T-helper 22 cell (primary cell): ENCODE results near the gene POU6F1.

Experiments used
- DNase-seq: peaks from one replicate; pipeline ENCODE4 v3.0.0-alpha.2; 2020; ENCODE audit warnings: low read depth

The POU6F1 gene

DNA sequence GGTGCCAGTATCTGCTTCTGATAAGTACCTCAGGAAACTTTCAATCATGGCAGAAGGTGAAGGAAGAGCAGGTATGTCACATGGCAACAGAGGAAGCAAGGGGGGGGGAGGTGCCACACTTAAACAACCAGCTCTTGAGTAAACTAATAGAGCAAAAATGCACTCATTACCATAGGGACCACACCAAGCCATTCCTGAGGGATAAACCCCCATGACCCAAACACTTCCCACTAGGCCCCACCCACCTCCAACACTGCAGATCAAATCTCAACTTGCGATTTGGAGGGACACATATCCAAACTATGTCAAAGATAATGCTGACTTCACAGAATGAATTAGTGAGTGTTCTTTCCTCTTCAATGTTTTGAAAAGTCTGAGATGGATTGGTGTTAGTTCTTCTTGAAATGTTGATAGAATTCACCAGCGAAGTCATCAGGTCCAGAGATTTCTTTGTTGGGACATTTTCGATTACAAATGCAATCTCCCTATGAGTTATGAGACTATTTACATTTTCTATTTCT is 61.6 kb downstream of the POU6F1 start:
- DNase-seq: no peak

DNA sequence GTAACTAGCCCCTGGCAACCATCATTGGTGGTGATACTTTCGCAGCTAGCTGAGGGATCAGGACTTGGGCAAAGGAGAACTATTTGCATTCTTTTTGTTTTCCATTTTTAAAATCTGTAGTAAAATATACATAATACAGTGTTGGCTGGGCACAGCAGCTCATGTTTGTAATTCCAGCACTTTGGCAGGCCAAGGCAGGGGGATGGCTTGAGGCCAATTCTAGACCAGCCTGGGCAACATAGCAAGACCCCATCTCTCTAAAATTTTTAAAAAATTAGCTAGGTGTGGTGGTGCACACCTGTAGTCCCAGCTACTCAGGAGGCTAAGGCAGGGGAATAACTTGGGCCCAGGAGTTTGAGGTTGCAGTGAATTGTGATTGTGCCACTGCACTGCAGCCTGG is 64.9 kb downstream of the POU6F1 start:
- DNase-seq: no peak

DNA sequence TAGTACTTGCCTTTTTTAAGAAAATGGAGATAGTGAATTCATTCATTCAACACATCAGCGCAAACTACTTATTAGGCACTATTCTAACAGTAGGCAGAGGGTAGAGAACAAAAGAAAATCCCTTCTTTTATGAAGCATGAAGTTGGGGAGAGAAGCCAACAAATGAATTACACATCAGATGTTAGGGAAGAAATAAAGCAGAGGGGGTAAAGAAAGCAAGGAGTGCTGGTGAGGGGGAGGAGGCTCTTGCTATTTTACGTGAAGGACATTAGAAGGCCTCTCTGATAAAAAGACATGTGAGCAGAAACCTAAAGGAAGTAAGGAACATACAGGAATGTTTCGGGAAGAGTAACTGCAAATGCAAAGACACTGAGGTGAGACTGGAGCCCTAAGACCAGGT is 67.1 kb downstream of the POU6F1 start:
- no peak for DNase-seq

DNA sequence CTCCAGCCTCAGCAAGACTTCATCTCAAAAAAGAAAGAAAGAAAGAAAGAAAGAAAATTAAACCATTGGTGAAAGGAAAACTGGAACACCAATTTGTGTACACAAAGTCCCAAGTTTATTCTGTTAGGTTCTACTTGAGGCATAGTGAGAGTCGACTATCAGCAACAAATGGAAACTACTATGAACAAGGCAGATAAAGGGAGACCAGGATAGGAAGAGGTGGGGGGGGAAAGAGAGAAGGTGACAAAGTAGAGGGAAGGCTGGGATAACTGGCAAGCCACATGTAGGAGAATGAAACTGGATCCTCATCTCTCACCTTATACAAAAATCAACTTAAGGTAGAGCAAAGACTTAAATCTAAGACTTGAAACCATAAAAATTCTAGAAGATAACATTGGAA is 70.6 kb downstream of the POU6F1 start:
- DNase-seq: no peak

DNA sequence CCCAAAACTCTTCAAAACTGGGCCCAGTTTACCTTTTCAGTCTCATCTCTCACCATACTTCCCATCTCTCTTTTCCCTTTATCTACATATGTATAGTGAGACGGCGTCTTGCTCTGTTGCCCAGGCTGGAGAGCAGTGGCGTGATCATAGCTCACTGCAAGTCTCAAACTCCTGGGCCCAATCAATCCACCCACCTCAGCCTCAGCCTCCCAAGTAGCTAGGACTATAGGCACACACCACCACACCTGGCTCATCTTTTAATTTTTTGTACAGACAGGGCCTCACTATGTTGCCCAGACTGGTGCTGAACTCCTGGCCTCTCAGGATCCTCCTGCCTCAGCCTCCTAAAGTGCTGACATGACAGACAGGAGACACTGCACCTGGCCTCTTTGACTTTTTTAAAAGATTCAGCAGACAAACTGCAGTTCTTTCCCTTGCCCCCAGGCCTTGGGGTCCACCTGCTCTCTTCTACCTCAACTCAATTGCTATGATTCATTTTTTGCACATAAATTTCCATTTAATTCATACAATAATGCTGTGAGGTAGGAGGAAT is 78.5 kb downstream of the POU6F1 start:
- no peak for DNase-seq
